NCI-H748 (cell line): ENCODE results near the gene PTP4A2.

Experiments
- DNase-seq: peaks from one replicate; lab custom pipeline; 2025; ENCODE audit not compliant: unreplicated experiment; lab: John Stamatoyannopoulos, UW

Gene PTP4A2

DNA sequence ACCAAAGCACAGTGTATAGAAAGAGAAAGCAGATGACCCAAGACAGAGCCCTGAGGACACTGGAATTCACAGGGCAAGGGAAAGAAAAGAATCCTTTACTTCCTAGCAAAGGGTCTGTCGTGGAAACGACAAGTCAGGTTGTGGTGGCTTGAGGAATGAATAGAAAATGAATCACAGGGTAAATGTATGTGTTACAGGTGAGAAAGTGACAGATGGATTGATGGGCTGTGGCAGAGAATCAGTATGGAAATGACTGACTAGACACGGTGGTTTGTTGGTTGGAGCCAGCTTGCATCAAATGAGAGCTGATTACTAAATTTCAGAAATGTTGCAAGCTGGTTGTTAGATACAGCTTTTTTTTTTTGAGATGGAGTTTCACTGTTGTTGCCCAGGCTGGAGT is 46.9 kb downstream of the PTP4A2 start:
- DNase-seq = no peak

DNA sequence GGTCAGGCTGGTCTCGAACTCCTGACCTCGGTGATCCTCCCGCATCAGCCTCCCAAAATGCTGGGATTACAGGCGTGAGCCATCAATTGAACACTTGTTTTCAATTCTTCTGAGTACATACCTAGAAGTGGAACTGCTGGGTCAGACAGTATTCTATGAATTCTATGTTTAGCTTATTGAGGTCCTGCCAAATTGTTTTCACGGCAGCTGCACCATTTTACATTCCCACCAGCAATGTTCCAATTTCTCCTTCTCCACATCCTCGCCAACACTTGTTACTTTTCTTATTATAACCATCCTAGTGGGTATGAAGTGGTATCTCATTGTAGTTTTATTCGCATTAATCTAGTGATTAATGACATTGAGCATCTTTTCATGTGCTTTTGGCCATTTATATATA is 49.9 kb downstream of the PTP4A2 start:
- no peak for DNase-seq

DNA sequence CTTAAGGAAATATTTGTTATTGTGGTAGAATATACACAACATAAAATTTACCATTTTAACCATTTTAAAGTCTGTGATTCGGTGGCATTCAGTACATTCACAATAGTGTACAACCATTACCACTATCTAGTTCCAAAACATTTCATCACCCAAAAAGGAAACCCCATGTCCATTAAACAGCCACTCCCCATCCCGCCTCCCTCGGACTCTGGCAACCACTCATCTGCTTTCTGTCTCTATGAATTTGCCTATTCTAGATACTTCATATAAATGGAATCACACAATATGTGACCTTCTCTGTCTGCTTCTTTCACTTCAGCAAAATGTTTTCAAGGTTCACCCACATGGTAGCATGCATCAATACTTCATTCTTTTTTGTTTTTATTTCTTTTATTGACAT is 51.3 kb downstream of the PTP4A2 start:
- no peak for DNase-seq

DNA sequence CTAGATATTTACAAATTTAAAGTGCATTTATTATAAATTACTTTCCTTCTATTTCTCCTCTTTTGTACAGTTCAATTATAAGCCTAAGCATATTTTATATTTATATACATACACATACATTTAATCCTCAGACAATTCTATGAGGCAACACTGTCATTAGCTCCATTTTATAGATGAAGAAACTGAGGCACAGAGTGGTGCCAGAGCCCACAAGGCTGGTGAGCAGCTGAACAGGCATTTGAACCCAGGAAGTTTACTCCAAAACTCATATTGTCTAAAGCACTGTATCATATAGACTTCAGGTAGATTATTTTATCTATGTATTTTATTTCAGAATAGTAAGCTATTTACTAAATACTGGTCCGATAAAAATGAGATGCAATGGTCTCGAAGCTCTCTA is 52.3 kb downstream of the PTP4A2 start:
- DNase-seq = no peak

DNA sequence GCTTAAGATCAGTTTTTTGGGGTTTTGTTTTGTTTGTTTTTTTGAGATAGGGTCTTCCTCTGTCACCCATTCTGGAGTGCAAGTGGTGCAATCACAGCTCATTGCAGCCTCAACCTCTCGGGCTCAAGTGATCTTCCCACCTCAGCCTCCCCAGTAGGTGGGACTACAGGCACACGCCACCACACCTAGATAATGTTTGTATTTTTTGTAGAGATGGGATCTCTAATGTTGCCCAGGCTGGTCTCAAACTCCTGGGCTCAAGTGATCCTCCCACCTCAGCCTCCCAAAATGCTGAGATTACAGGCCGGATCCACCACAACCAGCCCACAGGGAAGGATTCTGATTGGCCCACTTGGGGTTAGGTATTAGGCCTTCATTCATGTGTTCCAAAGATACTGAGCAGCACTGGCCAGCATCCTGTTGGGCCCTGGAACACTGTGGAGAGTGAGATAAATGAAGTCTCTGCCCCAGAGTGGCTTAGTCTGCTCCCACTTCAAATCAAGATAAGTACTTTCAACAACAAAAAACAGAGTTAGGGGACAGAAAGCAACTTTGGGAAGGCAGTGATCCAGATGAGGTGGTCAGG is 54.7 kb downstream of the PTP4A2 start:
- DNase-seq = no peak

DNA sequence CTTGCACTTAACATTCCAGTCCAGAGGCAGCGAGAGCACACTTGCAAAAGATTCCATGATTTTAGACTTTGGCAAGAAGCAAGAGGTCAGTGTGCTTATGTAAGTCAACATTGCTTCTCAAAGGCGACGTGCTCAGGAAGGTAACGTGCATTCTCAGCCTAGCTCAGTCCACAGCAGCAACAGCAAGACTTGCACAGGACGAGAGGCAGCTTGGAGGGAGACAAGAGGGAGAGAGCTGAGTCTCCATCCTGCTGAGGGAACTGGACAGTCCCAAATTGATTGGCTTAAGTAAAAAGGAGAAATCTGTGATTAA is 56.5 kb downstream of the PTP4A2 start:
- no peak for DNase-seq

DNA sequence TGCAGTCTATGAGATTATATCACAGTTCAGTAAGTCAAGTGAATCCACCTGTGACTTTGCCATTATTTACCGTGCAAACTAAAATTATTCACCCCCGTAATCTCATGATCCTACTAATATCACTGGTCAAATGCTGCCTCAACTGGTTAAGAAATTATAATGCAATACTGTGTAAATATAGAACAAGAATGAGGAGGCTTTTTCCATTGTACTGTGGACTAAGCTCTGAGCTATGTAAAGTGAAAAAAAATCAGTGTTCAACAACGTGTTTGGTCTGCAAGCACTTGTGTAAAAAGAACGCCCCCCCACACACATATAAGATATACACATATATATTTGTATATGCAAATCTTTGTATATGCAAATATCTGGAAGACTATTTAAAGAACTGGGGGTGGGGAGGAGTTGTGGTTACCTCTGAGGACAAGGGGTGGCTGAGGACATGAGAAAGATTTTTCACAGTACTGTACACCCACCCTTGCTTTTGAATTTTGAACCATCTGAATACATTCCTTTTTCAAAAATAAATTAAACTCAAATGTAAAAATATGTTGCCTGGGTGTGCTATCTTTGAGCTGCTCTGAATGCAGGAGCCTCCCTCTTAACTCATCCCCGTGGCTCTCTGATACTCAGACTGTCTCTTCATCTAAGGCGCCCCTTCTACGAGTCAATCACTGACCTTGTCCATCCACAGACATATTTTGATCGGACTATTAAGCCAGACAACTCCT is 57.0 kb downstream of the PTP4A2 start:
- DNase-seq = no peak

DNA sequence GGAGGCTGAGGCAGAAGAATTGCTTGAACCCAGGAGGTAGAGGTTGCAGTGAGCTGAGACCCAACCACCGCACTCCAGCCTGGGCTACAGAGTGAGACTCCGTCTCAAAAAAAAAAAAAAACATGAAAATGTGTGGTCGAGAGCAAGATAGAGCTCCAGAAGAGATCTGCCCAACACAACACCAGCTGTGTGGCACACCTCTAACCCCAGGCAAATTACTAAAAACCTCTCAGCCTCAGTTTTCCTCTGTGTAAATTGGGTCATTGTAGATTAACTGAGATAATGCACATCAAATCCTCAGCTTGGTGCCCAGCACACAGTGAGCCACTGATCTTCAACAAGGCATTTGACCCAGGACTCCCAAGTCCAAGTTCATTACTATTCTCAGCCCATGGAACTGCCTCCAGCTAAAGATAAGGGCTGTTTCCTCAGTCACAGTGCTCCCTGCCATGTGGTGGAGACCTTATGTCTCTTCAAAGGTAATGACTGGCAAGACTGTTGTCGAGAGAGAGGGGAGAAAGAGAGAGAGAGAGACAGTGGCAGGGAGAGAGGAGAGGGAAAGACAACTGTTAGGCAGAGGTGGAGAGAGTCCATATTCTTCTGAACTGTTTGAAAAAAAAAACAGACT is 58.1 kb downstream of the PTP4A2 start:
- DNase-seq = no peak

DNA sequence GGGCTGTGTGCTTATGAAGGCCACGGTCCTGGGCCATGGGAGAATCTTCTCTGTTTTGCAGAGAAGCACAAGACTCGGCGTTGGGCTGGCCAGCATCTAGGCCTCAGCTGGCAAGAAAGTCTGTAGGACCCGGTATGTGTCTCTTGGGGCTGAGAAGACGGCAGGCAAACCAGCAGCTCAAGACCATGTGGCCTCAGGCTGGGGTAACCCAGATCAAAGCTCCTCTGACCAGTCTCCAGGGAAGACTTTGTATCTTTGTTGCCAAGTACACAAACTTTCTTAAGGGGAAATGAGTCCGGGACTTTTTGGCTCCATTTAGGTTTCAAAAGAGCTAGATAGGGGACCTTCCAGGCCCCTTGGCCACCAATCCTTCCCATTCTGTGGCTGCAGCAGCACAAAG is 60.1 kb downstream of the PTP4A2 start:
- DNase-seq = no peak

DNA sequence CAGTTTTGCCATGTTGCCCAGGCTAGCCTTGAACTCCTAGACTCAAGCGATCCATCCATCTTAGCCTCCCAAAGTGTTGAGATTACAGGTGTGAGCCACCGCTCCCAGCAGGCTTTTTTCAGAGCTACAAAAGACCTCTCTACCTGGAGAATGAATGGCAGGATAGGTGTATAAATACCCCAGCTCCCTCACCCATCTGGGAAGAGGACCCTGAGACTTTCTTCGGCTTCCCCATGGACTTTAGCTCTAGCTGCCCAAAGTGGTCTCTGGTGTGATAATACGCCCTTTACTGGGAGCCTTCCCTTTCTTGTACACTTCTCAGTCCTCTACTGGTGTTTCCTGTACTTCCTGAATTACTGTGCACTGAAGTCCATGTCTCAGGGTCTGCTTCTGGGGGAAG is 60.6 kb downstream of the PTP4A2 start:
- DNase-seq = no peak

DNA sequence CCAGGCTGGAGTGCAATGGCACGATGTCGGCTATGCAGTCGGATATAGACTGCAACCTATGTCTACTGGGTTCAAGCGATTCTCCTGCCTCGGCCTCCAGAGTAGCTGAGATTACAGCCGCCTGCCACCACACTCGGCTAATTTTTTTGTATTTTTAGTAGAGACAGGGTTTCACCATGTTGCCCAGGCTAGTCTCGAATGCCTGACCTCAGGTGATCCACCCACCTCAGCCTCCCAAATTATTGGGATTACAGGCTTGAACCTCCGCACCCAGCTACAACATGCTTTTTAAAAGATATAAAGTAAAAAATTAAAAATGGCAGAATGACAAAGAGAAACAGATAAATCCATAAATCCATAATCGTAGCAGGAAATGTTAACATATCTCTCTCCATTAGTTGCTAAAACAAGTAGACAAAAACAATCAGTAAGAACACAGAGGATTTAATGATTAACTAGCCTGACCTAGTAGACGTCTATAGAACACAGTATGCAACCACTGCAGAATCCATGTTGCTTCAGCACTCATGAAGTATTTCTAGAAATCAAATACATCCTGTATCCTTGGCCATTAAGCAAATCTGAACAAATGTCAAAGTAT is 62.4 kb downstream of the PTP4A2 start:
- DNase-seq = no peak

DNA sequence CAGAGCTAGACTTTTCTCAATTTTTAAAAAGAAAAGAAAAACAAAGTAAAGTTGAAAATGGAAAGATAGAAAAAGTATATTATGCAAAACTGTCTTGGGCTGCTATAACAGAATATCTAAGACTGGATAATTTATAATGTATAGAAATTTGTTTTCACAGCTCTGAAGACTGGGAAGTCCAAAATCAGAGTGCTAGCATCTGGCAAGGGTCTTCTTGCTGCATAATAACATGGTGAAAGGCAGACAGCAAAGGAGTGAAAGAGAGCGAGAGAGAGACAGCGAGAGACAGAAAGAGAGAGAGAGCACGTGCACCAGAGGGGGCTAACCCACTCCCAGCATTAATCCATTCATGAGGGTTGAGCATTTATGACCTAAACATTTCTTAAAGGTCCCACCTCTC is 63.2 kb downstream of the PTP4A2 start:
- no peak for DNase-seq

DNA sequence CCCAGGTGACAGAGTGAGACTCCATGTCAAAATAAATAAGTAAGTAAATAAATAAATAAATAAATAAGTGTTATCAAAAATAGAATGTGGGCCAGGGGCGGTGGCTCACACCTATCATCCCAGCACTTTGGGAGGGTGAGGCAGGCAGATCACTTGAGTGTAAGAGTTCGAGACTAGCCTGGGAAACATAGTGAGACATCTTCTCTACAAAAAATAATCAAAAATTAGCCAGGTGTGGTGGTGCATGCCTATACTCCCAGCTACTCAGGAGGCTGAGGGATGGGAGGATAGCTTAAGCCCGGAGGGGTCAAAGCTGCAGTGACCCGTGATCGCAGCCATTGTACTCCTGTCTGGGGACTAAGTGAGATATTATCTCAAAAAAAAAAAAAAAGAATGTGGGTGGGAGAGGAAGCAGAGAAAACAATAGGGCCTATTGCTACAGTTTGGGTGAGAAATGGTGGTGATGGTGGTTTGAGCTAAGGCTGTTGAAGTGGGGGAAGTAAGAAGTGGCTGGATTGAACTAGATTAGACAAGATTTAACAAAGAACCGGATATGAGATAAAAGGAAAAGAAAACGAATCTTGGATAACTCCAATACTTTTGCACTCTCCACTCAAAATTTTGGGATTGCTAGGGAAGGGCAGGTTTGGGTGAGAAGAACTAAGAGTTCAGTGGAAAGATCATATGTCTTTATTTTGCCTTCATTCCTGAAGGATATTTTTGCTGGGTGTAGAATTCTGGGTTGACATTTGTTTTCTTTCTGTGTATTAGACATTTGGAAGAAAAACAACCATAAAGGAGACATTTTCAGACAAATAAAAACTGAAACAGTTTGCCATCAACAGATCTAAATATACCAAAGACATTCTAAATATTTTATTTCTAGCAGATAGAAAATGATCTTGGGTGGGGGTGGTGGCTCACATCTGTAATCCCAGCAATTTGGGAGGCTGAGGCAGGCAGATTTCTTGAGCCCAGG is 65.2 kb downstream of the PTP4A2 start:
- no peak for DNase-seq

DNA sequence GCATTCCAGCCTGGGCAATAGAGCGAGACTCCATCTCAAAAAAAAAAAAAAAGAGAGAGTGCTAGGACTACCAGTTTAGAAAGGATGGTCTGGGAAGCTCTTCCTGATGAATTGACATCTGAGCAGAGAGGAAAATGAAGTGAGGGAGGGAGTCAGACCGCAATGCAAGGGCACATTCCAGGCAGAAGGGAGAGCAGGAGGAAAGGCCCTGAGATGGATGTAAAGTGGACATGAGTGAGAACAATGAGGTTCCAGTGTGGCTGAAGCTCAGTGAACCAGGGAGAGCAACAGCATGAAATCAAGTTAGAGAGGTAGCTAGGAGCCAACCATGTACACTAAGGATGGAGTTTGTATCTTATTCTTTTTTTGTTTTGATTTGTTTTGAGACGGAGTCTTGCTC is 66.5 kb downstream of the PTP4A2 start:
- DNase-seq = no peak

DNA sequence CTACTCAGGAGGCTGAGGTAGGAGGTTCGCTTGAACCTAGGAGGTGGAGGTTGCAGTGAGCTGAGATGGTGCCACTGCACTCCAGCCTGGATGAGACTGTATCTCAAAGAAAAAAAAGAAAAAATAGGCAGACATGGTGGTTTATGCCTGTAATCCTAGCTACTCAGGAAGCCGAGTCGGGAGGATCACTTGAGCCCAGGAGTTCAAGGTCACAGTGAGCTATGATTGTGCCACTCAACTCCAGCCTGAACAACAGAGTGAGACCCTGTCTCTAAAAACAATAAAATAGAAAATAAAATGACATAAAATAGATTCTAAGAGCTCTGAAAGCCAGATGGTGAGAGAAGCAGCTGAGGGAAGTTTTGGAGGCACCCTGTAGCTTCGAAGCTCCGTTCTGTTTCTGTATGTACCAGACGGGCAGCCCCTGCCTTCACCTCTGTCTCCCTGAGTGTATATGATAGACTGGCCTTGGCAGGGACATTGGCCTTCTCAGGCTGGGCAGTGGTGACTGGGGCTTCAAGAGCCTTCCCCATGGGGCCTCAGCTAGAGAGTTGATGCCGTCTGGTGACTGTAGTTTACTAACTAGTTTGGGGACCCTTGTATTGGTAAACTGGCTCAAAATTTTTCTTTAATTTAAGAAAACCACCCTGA is 68.0 kb downstream of the PTP4A2 start:
- DNase-seq = no peak

DNA sequence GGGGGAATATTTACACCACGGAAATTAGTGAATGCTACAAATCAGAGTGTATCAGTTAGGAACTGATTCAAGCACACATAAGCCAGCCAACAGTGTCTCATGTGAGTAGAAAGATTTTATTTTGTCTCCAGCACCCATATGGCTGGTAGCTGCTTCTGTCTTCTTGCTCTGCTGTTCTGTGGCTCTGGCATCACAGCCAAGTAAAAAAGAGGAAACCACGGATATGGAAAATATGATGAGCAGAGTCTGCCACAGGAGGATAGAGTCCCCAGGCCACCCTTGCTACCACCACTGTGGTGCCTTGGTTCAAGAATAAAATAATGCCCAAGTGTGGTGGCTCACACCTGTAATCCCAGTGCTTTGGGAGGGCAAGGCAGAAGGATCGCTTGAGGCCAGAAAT is 68.7 kb downstream of the PTP4A2 start:
- no peak for DNase-seq

DNA sequence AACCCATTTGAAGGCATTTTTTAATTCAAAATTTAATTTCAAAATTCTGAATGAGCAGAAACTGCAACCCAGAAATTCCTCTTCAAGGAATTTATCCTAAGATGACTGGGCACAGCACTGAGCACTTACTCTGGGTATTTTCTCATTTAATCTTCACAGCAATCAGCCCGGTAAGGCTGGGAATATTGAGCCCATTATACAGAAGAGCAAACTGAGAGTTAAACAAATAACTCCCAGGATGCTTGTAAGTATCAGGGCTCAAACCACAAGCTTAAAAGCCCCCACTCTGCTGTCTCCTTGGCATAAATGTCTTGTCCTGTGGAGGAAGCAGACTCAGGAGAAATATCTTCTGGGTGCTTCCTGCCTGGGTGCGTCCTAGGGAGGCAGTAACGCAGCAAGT is 69.3 kb downstream of the PTP4A2 start:
- no peak for DNase-seq

DNA sequence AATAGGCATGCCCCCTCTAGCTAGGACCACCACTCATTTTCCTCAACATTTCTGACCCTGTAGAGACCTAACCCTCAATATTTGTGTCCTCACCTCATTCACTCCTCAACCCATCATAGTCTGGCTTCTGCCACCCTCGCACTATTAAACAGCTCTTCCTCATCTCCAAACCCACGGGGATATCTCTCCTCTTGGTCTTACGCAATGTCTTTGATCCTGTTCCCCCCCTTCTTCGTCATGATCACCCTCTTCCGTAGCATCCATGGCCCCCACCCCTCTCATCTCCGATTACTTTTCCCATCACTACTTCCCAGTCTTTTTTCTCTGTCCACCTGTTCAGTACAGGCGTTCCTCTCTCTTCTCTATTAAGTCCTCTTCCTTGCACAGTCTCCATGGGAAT is 70.6 kb downstream of the PTP4A2 start:
- DNase-seq = no peak

DNA sequence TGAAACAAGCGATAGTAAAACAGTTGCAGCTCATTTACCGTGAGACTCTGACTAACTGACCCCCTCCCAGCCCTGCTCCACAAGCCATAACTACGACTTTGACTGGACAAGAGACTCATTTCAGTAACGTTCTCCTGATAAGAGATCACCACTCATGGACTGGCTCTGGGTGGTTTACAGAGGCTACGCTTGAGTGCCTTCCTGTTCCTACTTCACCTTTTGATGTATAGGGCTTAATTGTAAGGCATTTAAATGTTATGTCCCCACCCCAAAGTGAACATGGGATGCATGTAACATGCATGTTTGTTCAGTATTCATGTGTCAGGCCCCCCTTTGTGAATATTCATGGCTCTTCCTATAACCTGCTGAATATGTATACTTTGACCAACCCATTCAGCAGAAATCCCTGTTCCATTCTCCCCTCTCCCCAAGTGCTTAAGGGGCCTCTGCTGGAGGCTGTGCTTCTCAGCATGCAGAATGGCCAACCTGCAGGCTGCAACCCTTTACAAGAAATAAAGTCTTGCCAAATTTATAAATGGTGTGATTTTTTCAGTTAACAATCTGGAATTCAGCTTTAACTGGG is 71.6 kb downstream of the PTP4A2 start:
- no peak for DNase-seq

DNA sequence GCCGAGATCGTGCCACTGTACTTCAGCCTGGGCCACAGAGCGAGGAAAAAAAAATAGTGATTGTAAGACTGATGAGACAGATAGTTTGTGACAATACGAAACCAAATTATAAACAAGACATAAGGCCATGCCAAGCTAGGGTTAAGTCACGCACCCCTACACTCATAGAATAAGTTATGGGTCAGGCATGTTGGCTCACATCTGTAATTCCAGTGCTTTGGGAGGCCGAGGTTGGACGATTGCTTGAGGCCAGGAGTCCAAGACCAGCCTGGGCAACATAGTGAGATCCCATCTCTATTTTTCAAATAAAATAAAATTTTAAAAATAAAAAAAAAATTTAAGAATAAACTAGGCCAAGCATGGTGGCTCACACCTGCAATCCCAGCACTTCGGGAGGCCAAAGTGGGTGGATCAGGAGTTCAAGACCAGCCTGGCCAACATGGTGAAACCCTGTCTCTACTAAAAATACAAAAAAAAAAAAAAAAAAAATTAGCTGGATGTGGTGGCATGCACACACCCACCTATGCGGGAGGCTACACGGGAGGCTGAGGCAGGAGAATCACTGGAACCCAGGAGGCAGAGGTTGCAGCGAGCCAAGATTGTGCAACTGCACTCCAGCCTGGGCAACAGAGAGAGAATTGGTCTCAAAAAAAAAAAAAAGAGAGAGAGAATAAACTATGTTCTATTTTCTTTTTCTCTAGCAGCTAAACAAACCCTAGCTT is 72.3 kb downstream of the PTP4A2 start:
- DNase-seq = no peak
